IPS-18c (cell line): ENCODE results near the gene PROX1.

ENCODE experiments used
- H3K4me3 ChIP-seq: 2 replicates; pipeline ENCODE4 v1.7.0; 2013; ENCODE audit warnings: low read depth, mild to moderate bottlenecking, low read length, moderate library complexity; ENCODE audit not compliant: insufficient read depth
- H3K9me3 ChIP-seq: one replicate; pipeline ENCODE4 v1.6.1; 2013; ENCODE audit warnings: mild to moderate bottlenecking, low read length, moderate library complexity; ENCODE audit not compliant: control insufficient read depth, insufficient read depth

PROX1 gene

GRCh38 chr1:214008791-214009422, 21.1 kb downstream of the PROX1 start:
- no peak overlapping the region for H3K4me3 ChIP-seq

GRCh38 chr1:214009423-214010196, 21.8 kb downstream of the PROX1 start:
- Histone ChIP-seq H3K4me3 (no peak overlapping the region), H3K9me3 (no peaks in the 10 kb centered on the region)

More at GRCh38 chr1:214008791-214009422, 21.1 kb downstream of the PROX1 start:
- no peaks in the 10 kb centered on the region for H3K9me3 ChIP-seq

- Histone ChIP-seq H3K9me3 (no peaks in the 10 kb centered on the region), H3K4me3 (no peak overlapping the region)
Measured at GRCh38 chr1:214010197-214010573, 22.4 kb downstream of the PROX1 start.

- H3K9me3 ChIP-seq = no peaks in the 10 kb centered on the region
- no peak overlapping the region for H3K4me3 ChIP-seq
Measured at GRCh38 chr1:214010717-214011116, 22.9 kb downstream of the PROX1 start.

- H3K9me3 ChIP-seq = no peaks in the 10 kb centered on the region
- no peak overlapping the region for H3K4me3 ChIP-seq
Measured at GRCh38 chr1:214012418-214012817, 24.6 kb downstream of the PROX1 start.

- H3K9me3 ChIP-seq = no peaks in the 10 kb centered on the region
- no peak overlapping the region for H3K4me3 ChIP-seq
Measured at GRCh38 chr1:214013614-214014377, 26.0 kb downstream of the PROX1 start.

GRCh38 chr1:214014730-214015129, 27.0 kb downstream of the PROX1 start:
- H3K9me3 ChIP-seq = no peaks in the 10 kb centered on the region
- no peak overlapping the region for H3K4me3 ChIP-seq

GRCh38 chr1:214017191-214017982, 29.6 kb downstream of the PROX1 start:
- Histone ChIP-seq H3K4me3 (no peak overlapping the region), H3K9me3 (no peaks in the 10 kb centered on the region)

GRCh38 chr1:214018386-214019268, 30.9 kb downstream of the PROX1 start:
- H3K9me3 ChIP-seq = no peaks in the 10 kb centered on the region
- H3K4me3 ChIP-seq = no peak overlapping the region

GRCh38 chr1:214019499-214019898, 31.7 kb downstream of the PROX1 start:
- Histone ChIP-seq H3K9me3 (no peaks in the 10 kb centered on the region), H3K4me3 (no peak overlapping the region)

- H3K9me3 ChIP-seq = no peaks in the 10 kb centered on the region
Measured at GRCh38 chr1:214021321-214021720, 33.5 kb downstream of the PROX1 start.

GRCh38 chr1:214022229-214022791, 34.5 kb downstream of the PROX1 start:
- Histone ChIP-seq H3K4me3 (no peak overlapping the region), H3K9me3 (no peaks in the 10 kb centered on the region)

More at GRCh38 chr1:214021321-214021720, 33.5 kb downstream of the PROX1 start:
- no peak overlapping the region for H3K4me3 ChIP-seq

GRCh38 chr1:214022810-214023425, 35.1 kb downstream of the PROX1 start:
- H3K9me3 ChIP-seq = no peaks in the 10 kb centered on the region
- H3K4me3 ChIP-seq = no peak overlapping the region

GRCh38 chr1:214026985-214027384, 39.2 kb downstream of the PROX1 start:
- no peaks in the 10 kb centered on the region for H3K9me3 ChIP-seq
- no peak overlapping the region for H3K4me3 ChIP-seq

GRCh38 chr1:214027498-214027897, 39.7 kb downstream of the PROX1 start:
- Histone ChIP-seq H3K9me3 (no peaks in the 10 kb centered on the region), H3K4me3 (no peak overlapping the region)

- no peaks in the 10 kb centered on the region for H3K9me3 ChIP-seq
- H3K4me3 ChIP-seq = no peak overlapping the region
Measured at GRCh38 chr1:214028095-214028494, 40.3 kb downstream of the PROX1 start.
